Uterine smooth muscle cell (primary cell): Measurements from ENCODE around the gene SULT1B1. TPM values are rescaled to one million over a fixed set of nuclear protein-coding genes. Genes with fewer than 3 reads are reported as not detected.

Experiments
- total RNA-seq: library from RNA; depleted of rRNA; stranded (reverse); fragments of >200 nt; gene quantifications from 2 replicates; pipeline ENCODE4 v1.2.3, GENCODE V29; 2014

SULT1B1 gene
- total RNA-seq, result 0.12 and 0.66 TPM in 2 replicates

DNA sequence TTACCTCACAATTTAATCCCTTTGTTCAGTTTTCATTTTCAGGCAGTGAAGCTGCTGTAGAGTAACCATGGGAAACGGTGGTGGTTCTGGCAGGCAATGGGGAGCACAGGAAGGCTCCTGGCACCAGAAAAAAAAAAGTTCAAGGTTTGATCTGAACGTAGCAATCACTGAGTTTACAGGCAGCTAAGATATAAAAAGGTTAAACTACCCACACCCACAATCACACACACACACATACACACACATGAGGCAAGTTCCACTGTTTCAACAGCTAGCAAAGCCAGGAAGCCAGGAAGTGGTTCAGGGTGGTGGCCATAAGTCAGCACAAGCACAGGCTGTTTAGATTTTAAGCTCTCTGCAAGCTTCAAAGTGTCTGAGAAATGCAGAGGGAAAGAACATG, at the start of gene SULT1B1:
SULT1B1 (minus strand) TSS at position 166 of the 400 bp plus-strand sequence. CDS start 5,403 bp downstream, outside the sequence.

Other genes with a start within 250 kb of the SULT1B1 start
- not detected in 2 replicates for gene UGT2A2, start 121.0 kb downstream of the SULT1B1 start, total RNA-seq
- not detected in 2 replicates for gene UGT2A1, start 107.4 kb downstream of the SULT1B1 start, total RNA-seq
- 0.33 and 0.50 TPM in 2 replicates for gene SULT1E1, start 99.5 kb upstream of the SULT1B1 start, total RNA-seq
- not detected in 2 replicates for gene CSN1S1, start 170.4 kb upstream of the SULT1B1 start, total RNA-seq
- not detected in 2 replicates for gene CSN2, start 205.1 kb upstream of the SULT1B1 start, total RNA-seq
- not detected in 2 replicates for gene STATH, start 235.3 kb upstream of the SULT1B1 start, total RNA-seq